RWPE1 (cell line): ENCODE results near the gene SNED1.
A peak's percentile ranks its signal among the peaks of the same experiment; 100 is the strongest.

Experiments
- CTCF ChIA-PET: fragments of 350-600 bp; sonication (Branson Sonifier 250); formaldehyde crosslinking; extraction: SDS; loops from one replicate; lab custom pipeline; 2021; lab: Yijun Ruan, JAX
- POLR2A ChIA-PET: fragments of 400-600 bp; formaldehyde crosslinking; extraction: SDS; loops from one replicate; lab custom pipeline; 2020; ENCODE audit warnings: antibody characterized with exemption; ENCODE audit not compliant: low non-redundant PET; lab: Yijun Ruan, JAX
- DNase-seq: peaks from one replicate; pipeline ENCODE4 v3.0.0; 2012; ENCODE audit warnings: low spot score
- H3K27ac ChIP-seq: fragments of 450-650 bp; 2 replicates; pipeline ENCODE4 v1.5.1; 2017
- CTCF ChIP-seq: fragments of 450-650 bp; conservative IDR thresholded peaks from 2 replicates; pipeline ENCODE4 v1.5.1; 2017; ENCODE audit warnings: low read depth, mild to moderate bottlenecking

SNED1 gene

GRCh38 chr2:241105641-241106040 is 107.2 kb downstream of the SNED1 start:
- H3K27ac ChIP-seq, result no peak overlapping the region
- ChIA-PET POLR2A (no interaction called here), CTCF (interaction anchor here (0.6 kb wide), 1 partner anchor 40 kb away, joined by 3 read pairs; no protein-coding TSS in a partner anchor)
- TF ChIP-seq CTCF, result no peak
- no peak for DNase-seq

- no peak overlapping the region for H3K27ac ChIP-seq
- ChIA-PET POLR2A (no interaction called here), CTCF (interaction anchor here (0.6 kb wide), 1 partner anchor 56 kb away, joined by 3 read pairs; no protein-coding TSS in a partner anchor)
- DNase-seq, result no peak
- TF ChIP-seq CTCF, result no peak
Measured at GRCh38 chr2:241107031-241107783, 108.8 kb downstream of the SNED1 start.

DNA sequence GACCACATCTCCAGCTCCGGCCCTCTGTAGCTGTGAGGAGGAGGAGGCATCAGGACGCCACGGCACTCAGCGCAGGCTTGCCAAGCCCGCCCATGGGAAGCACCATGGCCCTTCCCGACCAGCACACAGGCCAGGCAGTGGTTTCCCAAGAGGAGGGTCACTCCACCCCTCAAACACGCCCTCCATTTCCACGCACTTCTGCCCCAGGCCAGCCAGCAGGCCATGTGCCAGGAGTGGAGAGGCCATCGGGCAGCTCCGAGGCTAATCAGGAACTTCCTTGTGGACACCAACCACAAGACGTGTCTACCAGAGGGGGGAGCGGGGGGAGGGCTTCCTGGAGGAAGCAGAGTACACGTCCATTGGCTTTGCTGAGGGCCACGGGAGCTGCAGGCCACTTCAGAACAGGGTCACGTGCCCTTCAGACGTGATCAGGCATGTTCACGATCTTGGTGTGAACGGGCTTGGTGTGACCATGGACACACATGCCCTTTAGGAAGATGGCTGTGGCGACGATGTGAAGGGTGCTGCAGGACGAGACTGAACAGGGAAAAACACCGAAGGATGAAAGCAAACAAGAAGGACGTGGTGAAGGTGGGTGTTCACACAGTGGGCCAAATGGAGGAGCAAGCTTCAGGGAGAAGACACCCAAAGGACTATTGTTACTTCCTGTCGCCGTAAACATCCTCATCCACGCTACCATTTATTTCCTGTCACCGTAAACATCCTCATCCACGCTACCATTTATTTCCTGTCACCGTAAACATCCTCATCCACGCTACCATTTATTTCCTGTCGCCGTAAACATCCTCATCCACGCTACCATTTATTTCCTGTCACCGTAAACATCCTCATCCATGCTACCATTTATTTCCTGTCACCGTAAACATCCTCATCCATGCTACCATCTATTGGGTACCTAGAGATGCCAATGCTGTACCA is 110.1 kb downstream of the SNED1 start:
- CTCF ChIA-PET, result no interaction called here
- DNase-seq, result no peak
- POLR2A ChIA-PET, result no interaction called here
- TF ChIP-seq CTCF, result no peak
- 0 out of 2 replicates have a peak overlapping the region, but pooled peaks have one; percentile 14 for H3K27ac ChIP-seq

DNA sequence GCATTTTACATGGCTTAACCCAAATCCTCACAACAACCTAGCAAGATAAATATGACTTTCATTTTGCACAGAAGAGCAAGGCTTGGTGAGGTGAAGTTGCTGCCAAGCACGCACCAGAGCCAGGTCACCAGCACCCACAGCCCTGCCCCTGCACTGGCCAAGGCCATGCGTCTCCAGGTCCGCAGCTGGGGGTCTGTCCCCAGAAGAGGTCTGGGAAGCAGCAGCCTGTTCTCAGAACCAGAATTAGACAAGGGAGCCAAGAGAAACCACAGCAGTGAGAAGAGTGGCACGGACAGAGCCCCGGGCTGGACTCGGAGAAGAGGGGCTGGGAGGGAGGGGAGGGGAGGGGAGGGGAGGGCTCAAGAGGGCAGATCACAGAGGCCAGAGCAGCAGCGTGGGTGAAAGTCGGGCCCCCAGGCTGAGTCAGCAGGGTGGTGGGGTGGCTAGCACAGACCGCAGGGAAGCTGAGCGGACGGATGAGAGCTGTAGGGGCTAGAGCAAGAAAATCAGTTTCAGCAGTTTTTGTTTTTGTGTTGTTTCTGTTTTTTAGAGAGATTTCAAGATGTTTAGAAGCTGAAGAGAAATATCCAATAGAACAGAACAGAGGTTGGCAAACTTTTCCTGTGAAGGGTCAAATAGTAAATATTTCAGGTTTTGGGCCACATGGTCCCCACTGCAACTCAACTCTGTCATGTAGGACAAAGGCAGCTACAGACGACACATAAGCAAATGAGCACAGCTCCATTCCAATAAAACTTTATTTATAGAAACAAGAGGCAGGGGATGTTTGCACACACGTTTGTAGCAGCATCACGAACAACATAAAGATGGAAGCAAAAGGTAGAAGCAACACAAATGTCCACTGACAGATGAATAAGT is 111.0 kb downstream of the SNED1 start:
- TF ChIP-seq CTCF, result no peak
- CTCF ChIA-PET, result no interaction called here
- DNase-seq, result no peak
- POLR2A ChIA-PET, result no interaction called here
- H3K27ac ChIP-seq, result no peak overlapping the region

DNA sequence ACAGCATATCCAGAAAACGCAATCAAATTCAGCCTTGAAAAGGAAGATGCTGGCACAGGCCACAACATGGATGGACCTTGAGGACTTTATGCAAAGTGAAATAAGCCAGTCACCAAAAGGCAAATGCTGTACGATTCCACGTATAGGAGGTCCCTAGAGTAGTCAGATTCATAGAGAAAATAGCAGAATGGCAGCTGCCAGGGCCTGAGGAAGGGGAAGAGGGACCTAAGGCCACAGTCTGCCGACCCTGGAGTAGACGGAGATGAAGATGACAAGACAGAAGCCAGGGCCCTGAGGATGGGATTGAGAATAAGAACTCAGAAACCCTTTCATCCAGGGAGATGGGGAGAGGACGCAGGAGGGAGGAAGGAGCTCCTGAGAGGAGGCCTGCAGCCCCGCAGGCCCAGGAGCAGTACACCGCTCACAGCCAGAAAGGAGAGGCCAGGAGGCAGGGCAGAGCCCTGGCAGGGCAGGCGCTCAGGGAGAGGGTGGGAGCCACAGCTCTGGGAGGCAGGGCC is 111.7 kb downstream of the SNED1 start:
- POLR2A ChIA-PET, result no interaction called here
- CTCF ChIA-PET, result no interaction called here
- no peak for TF ChIP-seq CTCF
- DNase-seq, result no peak
- no peak overlapping the region for H3K27ac ChIP-seq
